ENCODE measurements around the gene NEUROG2. TPM values are rescaled to one million over a fixed set of nuclear protein-coding genes. Genes with fewer than 3 reads are reported as not detected.

Gene NEUROG2
- total and polyA plus RNA-seq, 5 donors from 2014 or later, result not detected

Other genes with a start within 250 kb of the NEUROG2 start
- gene TIFA, start 230.3 kb downstream of the NEUROG2 start, total RNA-seq, result 32.1 TPM
- 10 to 100 TPM; 51.3 to 82.3 (median 63.9) TPM for gene TIFA, start 230.3 kb downstream of the NEUROG2 start, polyA plus RNA-seq
- 6.2 TPM for gene ALPK1, start 218.8 kb downstream of the NEUROG2 start, total RNA-seq
- gene ALPK1, start 218.8 kb downstream of the NEUROG2 start, polyA plus RNA-seq, result 1 to 10 TPM in 2 of 4 donors, under 1 TPM in 2; 0.23 to 1.4 (median 0.69) TPM
- gene ZGRF1, start 120.7 kb upstream of the NEUROG2 start, total RNA-seq, result 9.3 TPM
- 1 to 10 TPM in 3 of 4 donors, under 1 TPM in 1; 0.53 to 2.0 (median 1.6) TPM for gene ZGRF1, start 120.7 kb upstream of the NEUROG2 start, polyA plus RNA-seq
- gene LARP7, start 121.0 kb upstream of the NEUROG2 start, total RNA-seq, result 44.9 TPM
- gene LARP7, start 121.0 kb upstream of the NEUROG2 start, polyA plus RNA-seq, result 10 to 100 TPM; 27.7 to 34.7 (median 30.0) TPM

All from CD4-positive, CD25-positive, alpha-beta regulatory T cell (primary cell).